Left lobe of liver (tissue), 2 donors: ENCODE results near the gene SLC19A1. TPM values are rescaled to one million over a fixed set of nuclear protein-coding genes. Genes with fewer than 3 reads are reported as not detected.
A peak's percentile ranks its signal among the peaks of the same experiment; 100 is the strongest.

Source experiments
- ATAC-seq: fragments of 200-7000 bp; cut with Tn5 transposase; one replicate; pipeline ENCODE4 v1.9.1; 2020; ENCODE audit warnings: mild to moderate bottlenecking, moderate library complexity
- DNase-seq: peaks from one replicate; pipeline ENCODE4 v3.0.0-alpha.2; 2020; ENCODE audit warnings: low spot score
- total RNA-seq: library from RNA; stranded (reverse); gene quantifications from one replicate; pipeline ENCODE4 v1.2.1, GENCODE V29; 2021
- donor health status: DM: no; HTN: no; CAD: no; lungs with moderate emphysema.
- donor health status: DM: no; HTN: yes; CAD: no.

Gene SLC19A1
- total RNA-seq, 1 donor from 2014 or later = 13.7 TPM

DNA sequence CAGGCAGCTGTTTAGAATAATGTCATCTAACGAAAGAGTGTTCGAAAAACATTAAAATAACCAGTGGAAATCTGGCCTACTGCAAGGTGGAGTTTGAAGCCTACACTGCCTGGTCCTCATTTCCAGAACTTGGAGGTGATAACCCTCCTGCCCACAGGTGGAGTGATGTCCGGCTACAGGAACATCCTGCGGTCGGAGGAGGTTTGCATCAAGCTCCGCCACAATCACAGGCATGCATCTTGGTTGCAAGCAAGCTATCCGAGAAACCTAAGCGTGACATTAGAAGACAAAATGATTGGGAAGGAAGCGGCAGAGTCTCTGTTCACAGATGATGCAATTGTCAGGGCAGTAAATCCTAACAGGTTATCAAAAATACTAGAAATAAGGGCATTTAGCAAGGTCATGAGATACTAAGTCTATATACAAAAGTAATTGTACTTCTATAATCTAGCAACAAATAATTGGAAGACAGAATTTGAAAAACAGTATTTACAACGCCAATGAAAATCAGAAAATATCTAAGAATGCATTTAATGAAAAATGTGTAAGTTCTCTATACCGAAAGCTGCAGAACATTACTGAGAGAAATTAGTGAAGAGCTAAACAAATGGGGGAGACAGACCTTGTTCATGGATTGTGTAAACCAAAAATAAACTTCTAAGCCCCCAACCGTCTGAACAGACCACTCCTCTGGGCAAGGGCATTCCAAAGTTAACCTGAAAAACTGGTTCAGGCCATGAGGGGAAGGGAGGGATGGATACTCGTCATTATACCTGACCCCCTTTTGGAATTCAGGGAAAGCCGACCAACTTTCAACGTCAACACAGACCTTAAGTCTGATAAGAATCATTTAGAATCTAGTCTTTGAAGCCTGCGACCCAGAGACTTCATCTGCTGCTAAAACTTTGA is 4.7 kb upstream of the SLC19A1 start:
- DNase-seq = peak; percentile 22
- no peak for ATAC-seq

DNA sequence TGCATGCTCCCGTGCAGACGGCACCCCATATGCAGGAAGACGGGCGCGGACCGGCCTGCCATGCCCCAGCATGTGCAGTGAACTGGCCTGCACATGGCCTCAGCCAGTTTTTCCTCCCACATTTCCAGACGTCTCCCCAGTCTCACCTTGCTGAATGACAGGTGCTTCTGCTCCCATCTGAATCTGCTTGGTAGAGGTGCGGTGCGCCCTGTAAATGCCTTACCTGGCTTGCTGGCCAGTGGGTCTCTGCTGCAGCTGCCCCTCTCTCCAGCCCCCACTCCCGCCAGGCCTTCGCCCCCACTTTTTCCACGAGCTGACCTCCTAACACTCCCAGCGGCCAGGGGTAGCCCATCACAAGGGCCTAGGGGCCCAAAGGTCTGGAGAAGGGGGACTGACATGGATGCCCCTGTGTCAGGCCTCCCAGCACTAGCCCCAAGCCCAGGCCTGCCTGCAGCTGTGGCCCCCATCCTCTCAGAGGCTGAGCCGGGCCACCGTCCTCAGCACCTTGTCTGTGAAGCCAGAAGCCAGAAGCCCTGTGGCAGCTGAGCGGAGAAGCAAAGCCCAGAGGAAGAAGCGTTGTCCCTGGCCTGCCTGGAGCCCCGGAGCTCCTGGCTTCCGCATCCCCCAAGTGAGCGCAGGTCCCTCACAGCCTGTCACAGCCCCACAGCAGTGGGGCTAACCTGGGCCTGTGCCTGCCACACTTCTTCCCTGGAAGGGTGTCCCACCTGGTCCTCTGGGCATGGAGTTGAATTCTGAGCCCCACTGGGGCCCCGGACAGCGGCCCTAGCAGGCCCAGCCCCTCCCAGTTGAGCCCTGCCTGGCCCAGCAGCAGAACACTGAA is 3.7 kb upstream of the SLC19A1 start:
- DNase-seq (peak; percentile 42), ATAC-seq (no peak)

DNA sequence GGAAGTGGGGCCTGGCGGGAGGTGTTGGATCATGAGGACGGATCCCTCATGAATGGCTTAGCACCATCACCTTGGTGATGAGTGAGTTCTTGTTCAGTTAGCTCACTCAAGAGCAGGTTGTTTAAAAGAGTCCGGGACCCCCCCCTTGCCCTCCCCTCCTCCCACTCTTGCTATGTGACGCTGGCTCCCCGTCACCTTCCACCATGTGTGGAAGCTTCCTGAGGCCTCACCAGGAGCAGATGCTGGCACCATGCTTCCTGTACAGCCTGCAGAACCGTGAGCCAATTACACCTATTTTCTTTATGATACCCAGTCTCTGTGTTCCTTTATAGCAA is 3.0 kb upstream of the SLC19A1 start:
- ATAC-seq (no peak), DNase-seq (no peak)

DNA sequence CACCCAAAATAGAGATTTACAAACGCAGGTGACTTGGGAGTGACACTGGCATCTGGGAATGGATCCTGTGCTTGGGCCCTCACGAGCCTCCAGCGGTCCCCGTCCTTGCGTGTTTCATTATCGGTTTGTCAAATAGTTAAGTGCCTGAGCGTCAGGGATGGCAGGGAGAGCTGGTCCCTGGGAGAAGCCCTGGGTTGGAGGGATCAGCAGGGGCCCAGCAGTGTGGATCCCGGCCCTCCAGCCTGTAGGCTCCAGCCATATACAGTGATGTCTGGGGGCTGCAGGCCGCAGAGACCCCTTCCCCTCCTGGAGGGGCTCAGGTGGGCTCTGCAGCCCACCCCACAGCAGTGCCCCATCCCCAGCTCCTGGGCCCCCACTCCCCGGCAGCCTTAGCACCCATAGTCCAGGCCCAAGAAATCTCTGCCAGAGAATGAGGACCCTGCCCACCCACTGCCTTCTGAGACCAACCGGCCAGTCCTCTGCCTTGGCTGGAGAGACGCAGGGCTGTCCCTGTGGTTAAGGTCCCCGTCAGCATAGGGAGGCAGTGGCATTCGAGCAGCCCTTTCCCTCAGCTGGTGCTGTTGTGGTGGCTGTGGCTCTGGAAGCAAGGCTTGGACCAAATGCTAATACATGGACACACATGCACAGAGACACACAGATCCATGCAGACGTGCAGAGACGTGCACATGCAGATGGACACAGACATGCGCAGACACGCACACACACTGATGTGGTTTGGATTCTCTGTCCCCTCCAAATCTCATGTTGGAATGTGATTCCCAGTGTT is 2.4 kb upstream of the SLC19A1 start:
- DNase-seq = peak; percentile 39
- no peak for ATAC-seq

DNA sequence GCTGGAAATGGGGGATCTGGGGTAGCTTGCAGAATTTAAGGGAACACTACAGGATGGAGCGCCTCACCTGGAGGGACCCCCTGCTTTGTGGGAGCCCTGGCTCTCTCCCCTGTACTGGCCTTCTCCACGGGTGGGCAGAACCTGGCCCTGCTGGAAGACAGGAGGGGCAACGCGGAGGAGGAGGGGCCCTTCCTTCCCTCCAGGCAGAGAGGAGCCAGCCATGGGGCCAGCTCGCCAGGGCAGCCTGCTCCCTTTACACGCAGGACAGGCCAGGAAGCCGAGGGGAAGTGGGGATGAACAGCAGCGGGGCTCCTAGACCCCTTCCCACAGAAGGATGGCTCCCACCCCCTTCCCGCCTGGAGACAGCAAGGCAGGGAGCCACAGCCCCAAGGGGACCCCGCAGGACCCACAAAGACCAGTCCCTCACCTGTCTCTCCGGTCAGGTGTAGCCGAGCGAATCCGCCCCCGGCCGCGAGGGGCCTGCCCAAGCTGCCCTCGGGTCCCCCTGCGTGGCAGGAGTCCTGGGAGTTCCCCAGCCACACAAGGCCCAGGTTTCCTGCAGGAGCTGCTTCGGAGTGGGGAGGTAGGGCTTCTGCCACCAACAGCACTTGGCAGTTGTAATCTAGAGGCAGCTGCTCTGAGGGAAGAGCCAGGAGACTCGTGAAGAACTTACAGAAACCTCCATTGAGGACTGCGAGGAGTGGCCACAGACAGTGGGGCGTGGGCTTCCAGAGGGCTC is 1.6 kb upstream of the SLC19A1 start:
- DNase-seq (peak; percentile 46), ATAC-seq (no peak)

DNA sequence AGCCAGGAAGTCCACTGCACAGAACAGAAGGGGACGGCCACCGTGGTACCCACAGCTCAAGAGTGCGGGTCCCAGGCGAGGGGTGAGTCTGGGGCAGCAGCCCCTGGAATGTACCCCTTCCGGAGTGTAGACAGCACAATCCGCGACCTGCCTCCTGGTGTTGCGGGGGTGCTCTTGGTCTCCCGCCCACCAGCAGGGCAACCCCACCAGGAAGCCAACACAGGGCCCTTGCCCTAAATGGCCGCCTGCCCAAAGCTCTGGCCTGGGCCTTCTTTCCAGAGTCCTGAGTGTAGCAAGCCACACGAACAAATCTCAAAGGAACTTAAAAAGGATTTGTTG is 1.1 kb upstream of the SLC19A1 start:
- DNase-seq (peak; percentile 46), ATAC-seq (no peak)

DNA sequence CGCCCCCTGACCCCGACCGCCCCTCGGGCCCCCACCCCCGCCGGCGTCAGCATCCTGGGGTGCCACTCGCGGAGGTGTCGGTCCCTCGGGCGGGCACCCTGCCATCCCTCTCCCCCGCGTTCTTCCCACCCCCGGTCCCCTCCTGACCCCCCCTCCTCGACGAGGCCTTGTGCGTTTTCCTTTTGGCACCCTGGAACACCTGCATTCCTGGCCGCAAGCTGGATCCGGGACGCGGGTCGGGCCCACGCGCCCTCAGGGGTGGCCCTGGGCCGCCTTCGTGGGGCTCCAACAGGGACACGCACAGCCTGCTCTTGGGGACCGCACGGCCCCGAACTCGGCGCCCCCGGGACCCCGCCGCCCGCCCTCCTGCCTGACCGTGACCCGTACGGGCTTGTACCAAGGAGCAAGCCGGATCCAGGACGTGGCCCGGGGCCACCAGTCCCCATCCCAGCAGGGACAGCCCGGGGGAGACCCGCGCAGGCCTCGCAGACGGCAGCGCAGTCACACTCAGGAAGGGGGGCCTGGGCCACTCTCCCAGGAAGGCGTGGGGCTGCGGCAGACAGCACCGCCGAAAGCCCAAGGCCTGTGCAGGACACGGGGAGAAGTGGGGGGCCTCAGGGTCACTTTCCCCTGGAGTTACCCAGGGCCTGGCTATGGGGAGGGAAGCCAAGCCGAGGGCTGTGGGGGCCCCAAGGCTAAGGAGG is 579 bp upstream of the SLC19A1 start:
- ATAC-seq = no peak
- peak; percentile 61 for DNase-seq

DNA sequence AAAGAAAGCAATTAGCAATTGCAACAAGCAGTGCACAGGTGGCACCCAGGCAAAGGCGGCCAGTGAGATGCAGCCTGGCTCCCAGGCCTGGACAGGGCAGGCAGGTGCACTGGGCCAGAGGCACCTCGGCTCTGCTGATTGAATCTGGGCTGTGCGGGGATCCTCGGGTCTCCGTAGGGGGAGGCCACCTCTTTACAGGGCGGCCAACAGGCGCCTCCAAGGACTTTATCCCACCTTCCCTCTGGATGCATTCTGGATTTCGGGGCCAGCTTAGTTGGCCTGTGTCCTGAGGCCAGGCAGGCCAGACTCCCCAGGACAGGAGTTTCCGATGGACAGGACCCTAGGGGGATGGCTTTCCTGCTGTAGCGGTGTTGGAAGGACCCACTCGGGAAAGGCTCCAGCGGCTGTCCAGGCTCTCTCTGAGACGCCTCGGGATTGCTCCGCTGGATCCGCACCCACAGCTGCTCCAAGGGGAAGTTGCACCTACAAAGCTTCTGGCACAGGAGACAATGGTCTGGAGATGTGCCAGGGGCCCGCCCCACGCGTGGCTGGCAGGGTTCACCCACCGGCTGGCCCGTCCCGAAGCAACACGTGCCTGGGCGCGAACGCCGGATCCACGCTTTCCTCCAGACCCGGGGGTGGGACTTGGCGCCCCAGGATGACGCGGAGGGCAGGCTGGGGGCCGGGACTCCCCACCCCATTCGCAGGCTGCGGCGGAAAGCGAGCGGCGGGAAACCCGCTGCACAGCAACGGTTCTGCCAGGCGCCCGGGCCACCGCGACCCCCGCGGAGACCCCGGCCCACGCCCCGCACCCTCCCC is 810 bp downstream of the SLC19A1 start:
- DNase-seq (peak; percentile 85), ATAC-seq (peak; percentile 72)

DNA sequence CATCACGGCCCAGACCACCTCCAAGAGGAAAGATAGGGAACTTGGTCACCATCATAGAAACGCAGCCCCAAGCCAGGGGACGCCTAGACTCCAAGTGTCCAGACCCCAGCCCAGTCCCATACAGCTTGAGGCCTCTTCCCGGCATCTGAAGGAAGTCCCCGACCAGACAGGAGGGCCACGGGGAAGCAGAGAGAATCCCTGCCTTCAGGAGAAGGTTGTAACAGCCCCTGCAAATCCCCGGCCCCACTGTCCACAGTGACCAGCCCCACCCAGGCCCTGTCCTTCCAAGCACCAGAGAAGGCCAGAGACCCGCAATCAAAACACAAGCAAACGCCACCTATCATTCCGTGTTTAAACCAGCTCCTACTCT is 1.7 kb downstream of the SLC19A1 start:
- ATAC-seq (no peak), DNase-seq (peak; percentile 44)

DNA sequence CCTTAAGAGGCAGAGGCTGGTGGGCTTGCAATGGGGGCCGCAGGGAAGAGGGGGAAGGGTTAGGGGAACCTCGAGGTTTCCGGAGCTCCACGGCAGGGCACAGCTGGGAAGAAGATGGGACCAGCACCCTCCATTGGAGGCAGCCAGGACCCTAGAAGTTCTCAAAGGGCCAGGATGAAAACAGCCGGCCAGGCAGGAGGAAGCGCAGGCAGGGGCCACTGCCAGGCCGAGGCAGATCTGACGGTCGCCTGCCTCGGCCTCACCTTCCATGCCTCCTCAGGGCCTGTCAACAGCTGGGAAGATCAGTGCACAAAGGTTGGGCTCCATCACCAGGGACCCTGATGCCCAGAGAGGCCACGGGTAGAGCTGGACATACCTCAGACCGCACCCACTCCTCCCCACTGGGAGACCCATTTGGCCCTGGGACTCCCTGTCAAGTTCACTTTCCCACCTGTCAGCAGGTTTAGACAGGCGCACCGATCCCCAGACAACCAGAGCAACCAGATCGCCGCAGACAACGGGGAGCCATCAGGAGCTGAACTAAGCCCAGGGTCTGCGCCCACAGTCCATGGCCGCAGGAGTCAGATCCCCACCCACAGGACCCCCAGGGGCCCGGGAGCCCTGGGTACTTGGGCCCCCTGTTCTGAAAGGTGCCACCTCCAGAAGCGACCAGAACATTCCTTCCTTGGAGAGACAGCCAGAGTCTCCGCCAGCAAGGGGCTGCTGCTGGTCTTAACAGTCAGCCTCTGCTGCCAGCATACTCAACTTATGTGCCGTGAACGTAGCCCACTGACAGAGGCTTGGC is 2.2 kb downstream of the SLC19A1 start:
- no peak for ATAC-seq
- peak; percentile 45 for DNase-seq

DNA sequence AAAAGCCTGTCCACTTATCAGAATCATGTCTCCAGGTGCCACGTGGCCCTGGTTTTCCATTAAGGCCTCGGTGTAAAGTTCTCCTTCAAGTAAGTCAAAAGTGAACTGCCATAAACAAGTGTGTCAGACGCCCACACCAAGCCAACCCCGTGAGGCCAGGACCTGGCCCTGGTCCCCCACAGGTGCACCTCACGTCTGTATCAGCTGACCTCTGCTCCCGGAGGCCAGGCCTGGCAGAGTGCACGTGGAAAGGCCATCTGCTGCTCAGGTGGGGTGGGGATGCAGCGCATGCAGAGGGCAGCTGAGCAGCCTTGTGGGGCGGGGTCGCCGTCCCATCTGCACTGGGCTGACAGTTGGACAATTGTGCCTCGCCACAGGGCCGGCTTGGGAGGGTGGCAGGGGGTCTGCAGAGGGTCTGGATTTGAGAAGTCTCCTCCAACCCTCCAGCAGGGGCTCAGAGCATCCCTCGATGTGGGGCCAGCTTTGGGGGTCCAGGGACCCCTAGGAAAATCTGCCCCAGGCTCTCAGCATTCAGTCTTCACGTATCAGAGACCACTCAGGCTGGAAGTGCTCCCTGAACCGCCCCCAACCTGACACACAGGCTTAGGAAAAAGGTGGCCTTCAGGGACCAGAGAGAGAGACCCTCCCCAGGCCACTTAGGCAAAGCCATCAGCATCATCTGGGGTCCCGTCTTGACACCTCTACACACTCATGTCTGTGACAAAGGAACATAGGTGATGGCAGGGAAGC is 3.0 kb downstream of the SLC19A1 start:
- peak; percentile 51 for DNase-seq
- no peak for ATAC-seq

DNA sequence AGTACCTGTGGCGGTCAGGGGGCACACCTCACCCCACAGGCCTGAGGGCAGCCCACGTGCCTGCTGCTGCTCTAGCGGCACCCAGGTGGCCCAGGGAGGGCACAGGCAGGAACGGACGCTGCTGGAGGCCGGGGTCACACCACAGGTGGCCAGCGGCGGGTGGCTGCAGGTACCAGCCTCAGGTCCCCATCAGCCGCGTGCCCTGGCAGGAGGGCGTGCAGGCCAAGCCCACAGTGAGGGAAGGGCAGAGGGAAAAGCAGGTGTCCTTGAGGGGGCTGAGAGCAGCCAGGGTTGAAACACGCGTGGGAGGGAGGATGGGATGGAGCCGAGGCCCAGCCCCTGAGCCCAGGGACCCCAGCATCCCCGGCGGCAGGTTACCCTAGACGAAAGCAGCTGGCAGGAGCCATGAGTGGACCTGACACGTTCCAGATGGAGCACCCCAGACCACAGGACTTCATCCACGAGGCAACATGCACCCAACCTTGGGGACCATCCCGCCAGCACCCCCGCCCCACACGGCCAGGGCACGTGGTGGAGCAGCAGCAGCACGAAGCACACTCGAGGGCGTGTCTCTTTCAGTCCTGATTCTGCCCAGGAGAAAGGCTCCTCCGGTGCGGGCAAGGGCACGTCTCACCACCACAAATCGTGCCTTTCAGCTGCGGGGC is 3.7 kb downstream of the SLC19A1 start:
- ATAC-seq (no peak), DNase-seq (peak; percentile 47)

DNA sequence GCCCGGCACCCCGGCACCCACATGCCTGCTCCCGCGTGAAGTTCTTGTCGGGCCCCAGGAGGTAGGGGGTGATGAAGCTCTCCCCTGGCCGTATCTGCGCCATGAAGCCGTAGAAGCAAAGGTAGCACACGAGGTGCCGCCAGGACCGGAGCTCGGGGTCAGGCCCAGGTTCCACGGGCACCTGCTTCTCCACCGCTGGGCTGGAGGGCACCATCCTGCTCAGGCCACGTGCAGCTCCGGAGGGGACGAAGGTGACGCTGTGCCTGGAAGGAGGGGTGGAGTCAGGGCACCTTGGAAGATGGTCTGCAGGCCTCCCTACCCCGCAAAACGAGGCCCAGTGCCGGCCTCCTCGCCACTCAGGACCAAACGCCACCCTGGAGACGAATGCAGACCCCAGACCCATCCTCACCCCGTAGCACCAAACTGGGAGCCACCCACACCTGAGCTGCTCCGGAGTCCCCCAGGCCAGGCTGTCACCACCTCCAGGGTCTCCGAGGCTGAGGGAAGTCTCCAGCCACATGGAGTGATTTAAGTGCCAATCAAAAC is 4.4 kb downstream of the SLC19A1 start:
- no peak for ATAC-seq
- no peak for DNase-seq

DNA sequence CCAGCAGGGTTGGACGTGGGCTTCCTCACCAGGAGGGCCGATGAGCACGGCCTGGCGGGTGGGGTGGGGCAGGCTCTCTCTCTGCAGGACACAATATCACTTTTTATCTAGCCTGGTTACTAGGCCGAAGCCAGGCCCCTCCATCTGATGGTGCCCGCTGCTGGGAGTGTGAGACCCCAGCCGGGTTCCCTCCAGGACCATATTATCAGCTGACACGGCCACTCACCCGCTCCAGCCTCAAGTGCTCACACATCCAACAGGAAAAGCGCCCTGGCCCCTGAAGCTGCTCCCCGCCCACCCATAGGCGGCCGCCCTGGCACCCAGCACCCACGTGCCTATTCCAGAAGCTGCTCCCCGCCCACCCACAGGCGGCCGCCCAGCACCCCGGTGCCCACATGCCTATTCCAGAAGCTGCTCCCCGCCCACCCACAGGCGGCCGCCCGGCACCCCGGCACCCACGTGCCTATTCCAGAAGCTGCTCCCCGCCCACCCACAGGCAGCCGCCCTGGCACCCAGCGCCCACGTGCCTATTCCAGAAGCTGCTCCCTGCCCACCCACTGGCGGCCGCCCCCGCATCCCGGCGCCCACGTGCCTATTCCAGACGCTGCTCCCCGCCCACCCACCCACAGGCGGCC is 5.0 kb downstream of the SLC19A1 start:
- no peak for ATAC-seq
- DNase-seq = peak; percentile 43

DNA sequence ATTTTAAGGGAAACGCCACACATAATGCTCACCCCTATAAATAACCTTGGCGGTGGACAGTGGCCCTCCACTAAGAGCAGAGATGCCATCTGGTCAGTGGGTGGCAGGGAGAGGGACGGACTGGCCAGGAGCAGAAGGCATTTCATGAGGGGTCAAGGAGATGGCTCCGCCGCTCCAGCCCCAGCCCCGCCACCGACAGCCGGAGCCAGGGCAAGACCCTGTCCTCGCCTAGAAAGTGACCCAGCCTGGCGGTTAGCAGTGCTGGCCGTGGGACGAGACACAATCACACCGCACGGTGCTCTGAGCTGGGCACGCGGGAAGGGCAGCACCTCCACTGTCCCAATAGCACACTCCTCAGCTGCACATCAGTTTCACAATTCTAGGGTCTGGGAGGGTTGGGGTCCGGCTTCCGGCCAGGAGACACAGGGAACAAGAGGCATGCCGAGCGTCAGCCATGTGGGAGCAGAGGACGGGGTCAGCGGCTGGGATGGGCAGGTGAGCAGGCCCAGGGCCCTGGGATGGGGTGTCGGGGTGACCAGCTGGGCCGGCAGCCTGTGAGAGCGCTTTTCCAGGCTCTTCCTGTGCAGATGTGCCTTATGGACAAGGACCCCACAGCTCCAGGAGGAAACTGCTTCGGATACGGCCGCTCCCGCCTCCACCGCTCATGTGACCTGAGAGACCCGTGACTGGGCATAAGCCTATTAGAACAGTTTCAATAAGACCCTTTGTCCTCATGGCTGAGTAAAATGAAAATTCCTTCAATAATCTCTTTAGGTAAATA is 5.7 kb downstream of the SLC19A1 start:
- no peak for ATAC-seq
- DNase-seq = peak; percentile 46
